Spleen (tissue), 11 donors: Measurements from ENCODE around the gene MYLK2. TPM values are rescaled to one million over a fixed set of nuclear protein-coding genes. Genes with fewer than 3 reads are reported as not detected.
A peak's percentile ranks its signal among the peaks of the same experiment; 100 is the strongest.

ENCODE experiments used
- DNase-seq: peaks from one replicate; pipeline ENCODE4 v3.0.0-alpha.2; 2020
- H3K27ac ChIP-seq, 8 donors: fragments of 200-600 bp; sonication (generic) in 7 of 8; 1 replicate in 4 of 8; 2 replicates in 4 of 8; pipeline versions ENCODE4 v1.5.0 to v1.8.0; 2016 to 2021; ENCODE audit warnings: inconsistent platforms in 4 of 8, mild to moderate bottlenecking in 4 of 8, moderate library complexity in 1 of 8
- H3K27me3 ChIP-seq, 7 donors: fragments of 200-600 bp; sonication (generic) in 6 of 7; replicated peaks in 1 of 7; 1 replicate in 4 of 7; 2 replicates in 3 of 7; pipeline versions ENCODE4 v1.5.0 to v1.8.0; 2016 to 2021; ENCODE audit warnings: inconsistent platforms in 3 of 7, mild to moderate bottlenecking in 1 of 7
- H3K36me3 ChIP-seq, 6 donors: fragments of 200-600 bp; sonication (generic) in 5 of 6; 1 replicate in 4 of 6; 2 replicates in 2 of 6; pipeline versions ENCODE4 v1.5.0 to v1.8.0; 2016 to 2021; ENCODE audit warnings: inconsistent platforms in 2 of 6
- H3K4me1 ChIP-seq, 6 donors: fragments of 200-600 bp; sonication (generic) in 5 of 6; 1 replicate in 3 of 6; 2 replicates in 3 of 6; pipeline versions ENCODE4 v1.5.0 to v1.8.0; 2016 to 2021; ENCODE audit warnings: inconsistent platforms in 3 of 6
- H3K4me3 ChIP-seq, 8 donors: fragments of 200-600 bp; sonication (generic) in 7 of 8; 1 replicate in 4 of 8; 2 replicates in 4 of 8; pipeline versions ENCODE4 v1.5.0 to v1.8.0; 2016 to 2021; ENCODE audit warnings: inconsistent platforms in 4 of 8, mild to moderate bottlenecking in 4 of 8, moderate library complexity in 2 of 8
- H3K9me3 ChIP-seq, 8 donors: fragments of 200-600 bp; sonication (generic) in 7 of 8; 1 replicate in 4 of 8; 2 replicates in 4 of 8; pipeline versions ENCODE4 v1.5.0 to v1.8.0; 2016 to 2021; ENCODE audit warnings: inconsistent platforms in 4 of 8
- CTCF ChIP-seq, 11 experiments: fragments of 200-600 bp in 7 of 11; fragments of 450-650 bp in 4 of 11; sonication (generic) in 4 of 11; IDR thresholded peaks in 8 of 11; conservative IDR thresholded peaks in 3 of 11; 1 replicate in 7 of 11; 2 replicates in 4 of 11; pipeline versions ENCODE4 v1.4.0 to v1.8.0; 2016 to 2021; ENCODE audit warnings: antibody characterized with exemption in 11 of 11, inconsistent platforms in 4 of 11, mild to moderate bottlenecking in 1 of 11
- POLR2A ChIP-seq, 3 donors: fragments of 450-650 bp; IDR thresholded peaks; one replicate each; pipeline ENCODE4 v1.5.1; 2017; ENCODE audit warnings: antibody characterized with exemption in 3 of 3, mild to moderate bottlenecking in 1 of 3
- POLR2AphosphoS5 ChIP-seq, 3 donors: sonication (generic); formaldehyde crosslinking; IDR thresholded peaks; one replicate each; pipeline ENCODE4 v1.5.1; 2017; ENCODE audit warnings: antibody characterized with exemption in 3 of 3
- WGBS, 5 donors: extraction: QIAGEN DNeasy Blood & Tissue Kit in 3 of 5; methylation state at CpG; one replicate each; pipeline versions ENCODE4 v1.1.5 to v1.1.7; 2013 to 2018; 5-methylcytosine and 5-hydroxymethylcytosine counted together
- intact Hi-C: fragments of 100-400 bp; cut with DNase I; formaldehyde crosslinking; loops from one replicate; pipeline ENCODE4 v1.15.0; 2023; ENCODE audit warnings: low total_unique reads
- polyA plus RNA-seq, 3 donors: library from polyadenylated mRNA; stranded (reverse); fragments of 200-250 nt; gene quantifications; one replicate each; pipeline ENCODE4 v1.2.1, GENCODE V29; 2013
- total RNA-seq, 7 donors: library from RNA; depleted of rRNA in 3 of 7; stranded (reverse); fragments of >200 nt in 3 of 7; fragmentation: NEBNext Ultra II Directional in 4 of 7; extraction: Animal tissue kit (Norgen Biotek cat#: 25700) in 4 of 7; gene quantifications; one replicate each; pipeline versions ENCODE4 v1.1.0 to v1.2.1, GENCODE V29; 2016 to 2021
- donor health status: healthy with polysubstance abuse.
- donor health status: DM: no; HTN: no; CAD: no; lungs with moderate emphysema.
- donor health status: DM: no; HTN: no; CAD: no.
- donor health status: Bipolar disorder and iron deficiency.
- donor health status: healthy.
- donor health status: DM: no; HTN: no; CAD: no.
- donor health status: DM: yes; HTN: yes; CAD: no.

Gene MYLK2
- total and polyA plus RNA-seq, 10 donors, result 0.97 to 3.4 (median 2.0) TPM

DNA sequence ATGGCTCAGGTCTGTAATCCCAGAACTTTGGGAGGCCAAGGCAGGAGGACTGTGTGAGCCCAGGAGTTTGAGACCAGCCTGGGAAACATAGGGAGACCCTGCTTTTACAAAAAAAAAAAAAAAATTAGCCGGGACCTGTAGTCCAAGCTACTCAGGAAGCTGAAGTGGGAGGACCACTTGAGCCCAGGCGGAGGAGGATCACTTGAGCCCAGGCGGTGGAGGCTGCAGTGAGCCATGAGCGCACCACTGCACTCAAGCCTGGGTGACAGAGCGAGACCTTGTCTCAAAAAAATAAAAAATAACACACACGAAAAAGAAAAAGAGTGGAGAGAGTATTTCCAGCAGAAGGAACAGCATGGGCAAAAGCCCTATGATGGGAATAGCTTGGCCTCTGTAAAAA is 53.2 kb downstream of the MYLK2 start:
- 78 to 82% (median 80%) methylated on average over 6 of the region's 6 CpGs for WGBS, 5 donors
- H3K27me3 ChIP-seq, result peaks cover 0 to 38% (median 18%) of the 10 kb centered on the region in 7 donors

GRCh38 chr20:31875671-31876070 is 56.5 kb downstream of the MYLK2 start:
- no peak for DNase-seq
- H3K27me3 ChIP-seq, result peaks cover 0 to 21% (median 5%) of the 10 kb centered on the region in 7 donors
- TF ChIP-seq POLR2AphosphoS5 (IDR thresholded peaks at IDR 0.05), result no peak
- no peak for TF ChIP-seq CTCF (IDR thresholded peaks at IDR 0.05 in 8 of 11, conservative IDR thresholded peaks at IDR 0.05 in 3 of 11)
- TF ChIP-seq POLR2A (IDR thresholded peaks at IDR 0.05), result no peak
- intact Hi-C loops, result no loop called here
- no peak overlapping the region for H3K4me3 ChIP-seq
- H3K9me3 ChIP-seq, result no peaks in the 10 kb centered on the region
- no peak overlapping the region for H3K27ac ChIP-seq
- no peaks in the 10 kb centered on the region for H3K36me3 ChIP-seq
- H3K4me1 ChIP-seq, result peaks cover 0 to 23% (median 14%) of the 10 kb centered on the region in 6 donors
- 21 to 37% (median 29%) methylated on average over 2 of the region's 2 CpGs for WGBS, 5 donors

More for the DNA sequence above, 53.2 kb downstream of the MYLK2 start:
- intact Hi-C loops, result no loop called here
- DNase-seq, result no peak
- H3K27ac ChIP-seq, result no peak overlapping the region
- no peaks in the 10 kb centered on the region for H3K36me3 ChIP-seq
- no peak overlapping the region for H3K4me3 ChIP-seq
- TF ChIP-seq POLR2A (IDR thresholded peaks at IDR 0.05), result no peak
- TF ChIP-seq CTCF (IDR thresholded peaks at IDR 0.05 in 8 of 11, conservative IDR thresholded peaks at IDR 0.05 in 3 of 11), result no peak
- TF ChIP-seq POLR2AphosphoS5 (IDR thresholded peaks at IDR 0.05), result no peak
- no peaks in the 10 kb centered on the region for H3K9me3 ChIP-seq
- H3K4me1 ChIP-seq, result peaks cover 5 to 29% (median 24%) of the 10 kb centered on the region in 6 donors

GRCh38 chr20:31877684-31878083 is 58.5 kb downstream of the MYLK2 start:
- TF ChIP-seq CTCF (IDR thresholded peaks at IDR 0.05 in 8 of 11, conservative IDR thresholded peaks at IDR 0.05 in 3 of 11) (no peak), POLR2AphosphoS5 (IDR thresholded peaks at IDR 0.05) (no peak), POLR2A (IDR thresholded peaks at IDR 0.05) (no peak)
- H3K9me3 ChIP-seq, result no peaks in the 10 kb centered on the region
- DNase-seq, result no peak
- H3K27me3 ChIP-seq, result peaks cover 0 to 6% (median 0%) of the 10 kb centered on the region in 7 donors
- peaks cover 0 to 16% (median 8%) of the 10 kb centered on the region in 6 donors for H3K4me1 ChIP-seq
- H3K4me3 ChIP-seq, result no peak overlapping the region
- intact Hi-C loops, result no loop called here
- no peaks in the 10 kb centered on the region for H3K36me3 ChIP-seq
- H3K27ac ChIP-seq, result no peak overlapping the region

DNA sequence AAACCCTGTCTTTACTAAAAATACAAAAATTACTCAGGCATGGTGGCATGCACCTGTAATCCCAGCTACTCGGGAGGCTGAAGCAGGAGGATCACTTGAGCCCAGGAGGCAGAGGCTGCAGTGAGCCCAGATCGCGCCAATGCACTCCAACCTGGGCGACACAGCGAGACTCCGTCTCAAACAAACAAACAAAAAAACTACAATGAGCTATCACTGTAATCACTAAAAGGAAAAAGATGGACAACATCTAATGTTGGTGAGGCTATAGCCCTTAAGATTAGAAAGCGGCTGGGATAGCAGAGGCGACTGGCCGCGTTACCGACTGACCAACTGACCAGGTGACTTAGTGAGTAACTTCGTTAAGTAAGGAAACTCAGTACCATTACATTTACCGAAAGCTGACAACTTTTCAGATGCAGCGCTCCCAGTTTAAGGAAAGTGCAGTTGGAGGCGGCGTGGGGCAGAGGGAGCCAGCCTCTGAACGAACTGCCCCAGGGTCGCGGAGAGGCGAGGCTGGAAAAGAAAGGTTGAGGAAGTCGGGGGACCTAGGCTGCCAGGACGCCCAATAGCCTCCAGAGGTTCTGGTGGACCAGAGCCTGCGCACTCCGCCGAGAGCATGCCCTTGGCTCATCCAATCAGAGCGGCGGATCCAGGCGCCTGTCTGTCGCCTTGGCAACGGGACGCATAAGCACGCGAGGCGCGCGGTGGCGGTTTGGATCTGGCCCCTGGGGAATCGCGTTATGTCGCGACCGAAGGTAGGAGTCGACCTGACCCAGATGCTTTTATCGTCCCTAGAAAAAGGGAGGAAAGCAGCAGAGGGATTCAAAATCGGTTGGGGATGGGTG is 60.2 kb downstream of the MYLK2 start:
- TF ChIP-seq POLR2A (IDR thresholded peaks at IDR 0.05) (peak in 1 of 3 donors; percentile 31), POLR2AphosphoS5 (IDR thresholded peaks at IDR 0.05) (peak; percentile 68 to 84 (median 72)), CTCF (IDR thresholded peaks at IDR 0.05 in 8 of 11, conservative IDR thresholded peaks at IDR 0.05 in 3 of 11) (peak in 2 of 11 experiments; percentile 5 to 29)
- 6 to 11% (median 8%) methylated on average over 34 to 45 of the region's 45 CpGs for WGBS, 5 donors
- intact Hi-C loops, result no loop called here
- peak; percentile 95 for DNase-seq
- H3K4me3 ChIP-seq, result peak overlapping the region; percentile 51 to 75 (median 64)
- H3K27ac ChIP-seq, result peak overlapping the region; percentile 46 to 82 (median 61)
- H3K36me3 ChIP-seq, result no peaks in the 10 kb centered on the region
- peaks cover 0 to 16% (median 8%) of the 10 kb centered on the region in 6 donors for H3K4me1 ChIP-seq
- H3K9me3 ChIP-seq, result no peaks in the 10 kb centered on the region
- peaks cover 0 to 6% (median 0%) of the 10 kb centered on the region in 7 donors for H3K27me3 ChIP-seq
